RWPE1 (cell line): Measurements from ENCODE around the gene CNTNAP4.

Experiments used
- CTCF ChIA-PET: fragments of 350-600 bp; sonication (Branson Sonifier 250); formaldehyde crosslinking; extraction: SDS; loops from one replicate; lab custom pipeline; 2021; lab: Yijun Ruan, JAX
- POLR2A ChIA-PET: fragments of 400-600 bp; formaldehyde crosslinking; extraction: SDS; loops from one replicate; lab custom pipeline; 2020; ENCODE audit warnings: antibody characterized with exemption; ENCODE audit not compliant: low non-redundant PET; lab: Yijun Ruan, JAX
- DNase-seq: peaks from one replicate; pipeline ENCODE4 v3.0.0; 2012; ENCODE audit warnings: low spot score
- H3K27ac ChIP-seq: fragments of 450-650 bp; 2 replicates; pipeline ENCODE4 v1.5.1; 2017
- CTCF ChIP-seq: fragments of 450-650 bp; conservative IDR thresholded peaks from 2 replicates; pipeline ENCODE4 v1.5.1; 2017; ENCODE audit warnings: low read depth, mild to moderate bottlenecking

CNTNAP4 gene

GRCh38 chr16:76278086-76278485 is 885 bp downstream of the CNTNAP4 start:
- POLR2A ChIA-PET, result no interaction called here
- CTCF ChIA-PET, result interaction anchor here (0.6 kb wide), 1 partner anchor 146 kb away, joined by 3 read pairs; no protein-coding TSS in a partner anchor
- no peak overlapping the region for H3K27ac ChIP-seq
- DNase-seq, result no peak
- TF ChIP-seq CTCF, result no peak

GRCh38 chr16:76278980-76279379 is 1.8 kb downstream of the CNTNAP4 start:
- H3K27ac ChIP-seq, result no peak overlapping the region
- TF ChIP-seq CTCF, result no peak
- ChIA-PET POLR2A (no interaction called here), CTCF (interaction anchor here (0.8 to 1.2 kb wide), 3 partner anchors 375 to 893 kb away, joined by 3 to 4 read pairs (median 4); no protein-coding TSS in a partner anchor)
- peak; percentile 5 for DNase-seq

GRCh38 chr16:76280421-76281215 is 3.4 kb downstream of the CNTNAP4 start:
- H3K27ac ChIP-seq, result no peak overlapping the region
- TF ChIP-seq CTCF, result no peak
- DNase-seq, result no peak
- ChIA-PET POLR2A (no interaction called here), CTCF (no interaction called here)

- TF ChIP-seq CTCF, result no peak
- no peak overlapping the region for H3K27ac ChIP-seq
- DNase-seq, result no peak
- ChIA-PET POLR2A (no interaction called here), CTCF (no interaction called here)
These were observed 10.3 kb downstream of the CNTNAP4 start for GRCh38 chr16:76287466-76287865.

- H3K27ac ChIP-seq, result no peak overlapping the region
- POLR2A ChIA-PET, result no interaction called here
- no peak for TF ChIP-seq CTCF
- CTCF ChIA-PET, result no interaction called here
- DNase-seq, result no peak
These were observed 15.0 kb downstream of the CNTNAP4 start for GRCh38 chr16:76292218-76292617.

- TF ChIP-seq CTCF, result no peak
- POLR2A ChIA-PET, result no interaction called here
- no peak overlapping the region for H3K27ac ChIP-seq
- CTCF ChIA-PET, result no interaction called here
- no peak for DNase-seq
These were observed 16.8 kb downstream of the CNTNAP4 start for GRCh38 chr16:76293980-76294379.
